Tibial nerve (tissue), 4 donors: ENCODE data around the gene SYCP1. TPM values are rescaled to one million over a fixed set of nuclear protein-coding genes. Genes with fewer than 3 reads are reported as not detected.
"Not testable (repeated sequence)": the region's sequence is repeated elsewhere in the genome, so short reads cannot be mapped to it uniquely, and the experiment has no call there.

Source experiments
- DNase-seq, 2 donors: peaks; one replicate each; pipeline ENCODE4 v3.0.0-alpha.2; 2019; ENCODE audit warnings: low spot score in 2 of 2
- H3K27ac ChIP-seq, 4 donors: fragments of 200-600 bp; sonication (generic) in 3 of 4; one replicate each; pipeline ENCODE4 v1.5.1; 2017 to 2019; ENCODE audit warnings: mild to moderate bottlenecking in 1 of 4
- H3K27me3 ChIP-seq, 2 donors: fragments of 200-600 bp; sonication (generic) in 1 of 2; one replicate each; pipeline versions ENCODE4 v1.5.1 to v1.6.0; 2017 to 2019
- H3K36me3 ChIP-seq, 3 donors: fragments of 200-600 bp; sonication (generic); one replicate each; pipeline ENCODE4 v1.5.1; 2018 to 2019
- H3K4me1 ChIP-seq, 4 donors: fragments of 200-600 bp; sonication (generic) in 3 of 4; one replicate each; pipeline ENCODE4 v1.5.1; 2017 to 2019
- H3K4me3 ChIP-seq, 4 donors: fragments of 200-600 bp; sonication (generic) in 3 of 4; one replicate each; pipeline ENCODE4 v1.5.1; 2017 to 2019; ENCODE audit warnings: mild to moderate bottlenecking in 1 of 4, moderate library complexity in 1 of 4
- H3K9me3 ChIP-seq, 4 donors: fragments of 200-600 bp; sonication (generic) in 3 of 4; one replicate each; pipeline ENCODE4 v1.5.1; 2017 to 2019
- EP300 ChIP-seq, 2 donors: sonication (generic); formaldehyde crosslinking; IDR thresholded peaks; one replicate each; pipeline ENCODE4 v1.6.1; 2017; ENCODE audit warnings: antibody characterized with exemption in 2 of 2, mild to moderate bottlenecking in 1 of 2
- POLR2A ChIP-seq, 2 donors: fragments of 450-650 bp; IDR thresholded peaks; one replicate each; pipeline ENCODE4 v1.6.1; 2017; ENCODE audit warnings: antibody characterized with exemption in 2 of 2, mild to moderate bottlenecking in 2 of 2, moderate library complexity in 2 of 2
- WGBS, 2 donors: methylation state at CpG; one replicate each; pipeline ENCODE4 v1.1.5; 2018; 5-methylcytosine and 5-hydroxymethylcytosine counted together
- total RNA-seq, 4 donors: library from RNA; depleted of rRNA; stranded (reverse); fragments of >200 nt; gene quantifications; one replicate each; pipeline ENCODE4 v1.1.0, GENCODE V29; 2016
- TF ChIP-seq, protein P1 (sequence below), 5 experiments: fragments of 200-600 bp in 3 of 5; fragments of 450-650 bp in 2 of 5; sonication (generic) in 3 of 5; IDR thresholded peaks; one replicate each; pipeline ENCODE4 v1.5.1; 2016 to 2019; ENCODE audit warnings: antibody characterized with exemption in 5 of 5, mild to moderate bottlenecking in 3 of 5, moderate library complexity in 2 of 5

SYCP1 gene
- total RNA-seq, 4 donors from 2014 or later, result not detected

DNA sequence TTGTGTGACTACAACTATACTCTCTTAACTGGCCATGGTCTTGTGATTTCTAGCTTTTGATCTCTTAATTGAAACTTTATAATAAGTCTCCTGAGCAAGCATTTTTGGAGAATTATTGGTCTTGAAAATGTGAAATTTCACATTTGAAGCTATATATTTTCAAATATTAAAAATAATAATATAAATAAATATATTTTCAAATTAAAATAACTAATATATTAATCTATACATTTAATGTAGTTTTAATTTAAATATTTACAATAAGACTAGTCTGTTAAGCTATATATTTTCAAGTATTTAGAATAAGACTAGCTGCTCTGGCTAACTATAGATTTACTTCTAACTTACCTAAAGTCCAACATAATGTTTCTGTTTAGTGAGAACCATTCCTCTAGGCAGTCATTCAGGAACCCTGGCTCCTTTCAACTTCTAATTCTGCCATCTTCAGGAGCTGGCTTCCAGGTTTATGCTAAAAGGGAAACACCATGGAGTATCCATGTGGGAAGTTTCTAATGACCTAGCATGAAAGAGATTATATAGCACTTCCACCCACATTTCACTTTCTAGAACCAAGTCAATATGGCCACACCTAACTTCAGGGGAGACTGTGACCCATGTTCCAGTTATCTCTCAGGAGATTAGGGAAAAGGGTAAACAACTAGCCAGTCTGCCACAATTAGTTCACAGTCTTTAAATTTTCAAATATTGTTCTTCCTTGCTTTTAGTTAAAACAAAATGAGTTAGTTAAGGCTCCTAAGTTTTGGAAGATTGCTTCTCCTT, 143.0 kb downstream of the SYCP1 start:
- H3K4me1 ChIP-seq, result no peaks in the 10 kb centered on the region
- TF ChIP-seq, protein P1, sequence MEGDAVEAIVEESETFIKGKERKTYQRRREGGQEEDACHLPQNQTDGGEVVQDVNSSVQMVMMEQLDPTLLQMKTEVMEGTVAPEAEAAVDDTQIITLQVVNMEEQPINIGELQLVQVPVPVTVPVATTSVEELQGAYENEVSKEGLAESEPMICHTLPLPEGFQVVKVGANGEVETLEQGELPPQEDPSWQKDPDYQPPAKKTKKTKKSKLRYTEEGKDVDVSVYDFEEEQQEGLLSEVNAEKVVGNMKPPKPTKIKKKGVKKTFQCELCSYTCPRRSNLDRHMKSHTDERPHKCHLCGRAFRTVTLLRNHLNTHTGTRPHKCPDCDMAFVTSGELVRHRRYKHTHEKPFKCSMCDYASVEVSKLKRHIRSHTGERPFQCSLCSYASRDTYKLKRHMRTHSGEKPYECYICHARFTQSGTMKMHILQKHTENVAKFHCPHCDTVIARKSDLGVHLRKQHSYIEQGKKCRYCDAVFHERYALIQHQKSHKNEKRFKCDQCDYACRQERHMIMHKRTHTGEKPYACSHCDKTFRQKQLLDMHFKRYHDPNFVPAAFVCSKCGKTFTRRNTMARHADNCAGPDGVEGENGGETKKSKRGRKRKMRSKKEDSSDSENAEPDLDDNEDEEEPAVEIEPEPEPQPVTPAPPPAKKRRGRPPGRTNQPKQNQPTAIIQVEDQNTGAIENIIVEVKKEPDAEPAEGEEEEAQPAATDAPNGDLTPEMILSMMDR (IDR thresholded peaks at IDR 0.05), result no peak
- no peak for TF ChIP-seq POLR2A (IDR thresholded peaks at IDR 0.05)
- TF ChIP-seq EP300 (IDR thresholded peaks at IDR 0.05), result no peak
- no peaks in the 10 kb centered on the region for H3K36me3 ChIP-seq
- H3K27me3 ChIP-seq, result no peaks in the 10 kb centered on the region
- H3K27ac ChIP-seq, result no peak overlapping the region
- H3K4me3 ChIP-seq, result no peak overlapping the region
- H3K9me3 ChIP-seq, result no peaks in the 10 kb centered on the region
- DNase-seq, result no peak

DNA sequence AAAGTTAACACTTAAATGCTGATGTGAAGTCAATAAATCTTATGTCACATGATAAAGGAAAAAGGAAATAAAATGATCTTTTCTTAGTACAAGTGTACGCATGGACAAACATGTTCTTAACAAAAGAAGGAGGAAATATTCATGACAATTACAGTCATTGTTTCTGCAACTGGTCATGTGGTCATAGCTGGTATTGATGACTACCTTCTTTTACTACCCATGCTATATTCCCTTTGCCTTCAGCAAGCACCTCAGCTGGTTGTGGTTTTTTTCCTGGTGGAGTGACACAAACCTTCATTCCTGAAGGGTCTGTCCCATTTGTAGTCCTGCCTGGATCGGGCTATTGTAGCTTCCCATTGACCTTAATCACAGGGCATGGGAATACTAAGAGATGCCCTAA, 151.5 kb downstream of the SYCP1 start:
- WGBS, 2 donors, result 79 to 86% methylated on average over 2 of the region's 2 CpGs
- Histone ChIP-seq H3K9me3 (no peaks in the 10 kb centered on the region), H3K27me3 (no peaks in the 10 kb centered on the region), H3K4me1 (no peaks in the 10 kb centered on the region), H3K27ac (no peak overlapping the region), H3K36me3 (no peaks in the 10 kb centered on the region), H3K4me3 (no peak overlapping the region)
- DNase-seq, result no peak
- TF ChIP-seq, protein P1 (IDR thresholded peaks at IDR 0.05), result no peak
- no peak for TF ChIP-seq EP300 (IDR thresholded peaks at IDR 0.05)
- TF ChIP-seq POLR2A (IDR thresholded peaks at IDR 0.05), result no peak

DNA sequence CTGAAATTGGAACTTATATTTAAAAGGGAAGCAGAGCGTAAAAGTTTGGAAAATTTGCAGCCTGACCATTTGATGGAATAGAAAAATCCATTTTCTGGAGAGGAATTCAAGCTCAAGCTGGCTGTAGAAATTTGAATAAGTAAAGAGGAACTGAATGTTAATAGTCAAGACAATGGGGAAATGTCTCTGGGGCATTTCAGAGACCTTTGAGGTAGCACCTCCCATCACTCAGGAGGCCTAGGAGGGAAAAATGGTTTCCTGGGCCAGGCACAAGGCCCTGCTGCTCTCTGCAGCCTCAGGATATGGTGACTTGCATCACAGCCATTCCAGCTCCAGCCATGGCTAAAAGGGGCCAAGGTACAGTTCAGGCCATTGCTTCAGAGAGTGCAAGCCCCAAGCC, 157.3 kb downstream of the SYCP1 start:
- no peak for DNase-seq
- WGBS, 2 donors, result 86 to 95% methylated on average over 1 of the region's 1 CpG
- Histone ChIP-seq H3K4me3 (no peak overlapping the region), H3K4me1 (no peaks in the 10 kb centered on the region), H3K27ac (no peak overlapping the region), H3K36me3 (no peaks in the 10 kb centered on the region), H3K9me3 (no peaks in the 10 kb centered on the region), H3K27me3 (no peaks in the 10 kb centered on the region)
- TF ChIP-seq, protein P1 (IDR thresholded peaks at IDR 0.05), result no peak
- TF ChIP-seq EP300 (IDR thresholded peaks at IDR 0.05), result no peak
- no peak for TF ChIP-seq POLR2A (IDR thresholded peaks at IDR 0.05)

DNA sequence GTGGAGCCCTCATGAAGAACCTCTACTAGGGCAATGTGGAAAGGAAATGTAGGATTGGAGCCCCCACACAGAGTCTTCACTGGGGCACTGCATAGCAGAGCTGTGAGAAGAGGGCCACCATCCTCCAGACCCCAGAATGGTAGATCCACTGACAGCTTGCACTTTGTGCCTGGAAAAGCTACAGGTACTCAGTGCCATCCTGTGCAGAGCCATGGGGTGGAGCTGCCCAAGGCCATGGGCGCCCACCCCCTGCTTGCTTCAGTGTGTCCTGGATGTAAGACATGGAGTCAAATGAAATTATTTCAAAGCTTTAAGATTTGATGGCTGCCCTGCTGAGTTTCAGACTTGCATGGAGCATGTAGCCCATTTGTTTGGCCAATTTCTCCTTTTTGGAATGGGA, 157.8 kb downstream of the SYCP1 start:
- no peaks in the 10 kb centered on the region for H3K36me3 ChIP-seq
- TF ChIP-seq, protein P1 (IDR thresholded peaks at IDR 0.05), result no peak
- TF ChIP-seq POLR2A (IDR thresholded peaks at IDR 0.05) (no peak), EP300 (IDR thresholded peaks at IDR 0.05) (no peak)
- DNase-seq, result no peak
- no peak overlapping the region for H3K4me3 ChIP-seq
- H3K9me3 ChIP-seq, result no peaks in the 10 kb centered on the region
- H3K27ac ChIP-seq, result no peak overlapping the region
- no peaks in the 10 kb centered on the region for H3K27me3 ChIP-seq
- no peaks in the 10 kb centered on the region for H3K4me1 ChIP-seq
- 80% methylated on average over 1 of the region's 1 CpG for WGBS, 2 donors

DNA sequence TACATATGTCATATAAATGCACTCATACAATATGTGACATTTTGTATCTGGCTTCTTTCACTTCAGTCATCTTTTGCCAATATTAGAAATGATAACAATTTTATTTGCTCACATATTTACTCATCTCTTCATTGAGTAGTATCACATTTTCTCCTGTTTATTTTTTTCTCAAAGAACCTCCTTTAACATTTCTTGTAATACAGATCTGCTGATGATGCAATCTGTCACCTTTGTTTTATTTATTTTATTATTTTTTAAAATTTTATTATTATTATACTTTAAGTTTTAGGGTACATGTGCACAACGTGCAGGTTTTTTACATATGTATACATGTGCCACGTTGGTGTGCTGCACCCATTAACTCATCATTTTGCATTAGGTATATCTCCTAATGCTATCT, 159.1 kb downstream of the SYCP1 start:
- no peaks in the 10 kb centered on the region for H3K36me3 ChIP-seq
- DNase-seq, result no peak
- no peaks in the 10 kb centered on the region for H3K27me3 ChIP-seq
- no peaks in the 10 kb centered on the region for H3K4me1 ChIP-seq
- no peak overlapping the region for H3K27ac ChIP-seq
- no peaks in the 10 kb centered on the region for H3K9me3 ChIP-seq
- TF ChIP-seq POLR2A (IDR thresholded peaks at IDR 0.05), result no peak
- TF ChIP-seq, protein P1 (IDR thresholded peaks at IDR 0.05), result no peak
- no peak for TF ChIP-seq EP300 (IDR thresholded peaks at IDR 0.05)
- 92 to 95% methylated on average over 2 of the region's 2 CpGs for WGBS, 2 donors
- no peak overlapping the region for H3K4me3 ChIP-seq

DNA sequence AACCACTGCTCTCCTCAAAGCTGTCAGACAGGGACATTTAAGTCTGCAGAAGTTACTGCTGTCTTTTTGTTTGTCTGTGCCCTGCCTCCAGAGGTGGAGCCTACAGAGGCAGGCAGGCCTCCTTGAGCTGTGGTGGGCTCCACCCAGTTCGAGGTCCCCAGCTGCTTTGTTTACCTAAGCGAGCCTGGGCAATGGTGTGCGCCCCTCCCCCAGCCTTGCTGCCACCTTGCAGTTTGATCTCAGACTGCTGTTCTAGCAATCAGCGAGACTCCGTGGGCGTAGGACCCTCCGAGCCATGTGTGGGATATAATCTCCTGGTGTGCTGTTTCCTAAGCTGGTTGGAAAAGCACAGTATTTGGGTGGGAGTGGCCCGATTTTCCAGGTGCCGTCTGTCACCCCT, 164.9 kb downstream of the SYCP1 start:
- H3K27ac ChIP-seq, H3K27me3 ChIP-seq, H3K36me3 ChIP-seq, H3K4me1 ChIP-seq, H3K4me3 ChIP-seq, DNase-seq, H3K9me3 ChIP-seq: not testable (repeated sequence)
- 88 to 94% methylated on average over 9 of the region's 9 CpGs for WGBS, 2 donors
